Endothelial cell of umbilical vein (primary cell): ENCODE data around the gene IWS1. TPM values are rescaled to one million over a fixed set of nuclear protein-coding genes. Genes with fewer than 3 reads are reported as not detected.

Source experiments
- BruUV-seq: library from RNA; stranded (reverse); fragments of 400-500 nt; replicated peaks from 2 replicates; lab custom pipeline; 2021; lab: Mats Ljungman, UMichigan
- CTCF ChIA-PET: fragments of 300-600, 350-600 bp; sonication (Branson Sonifier 250); formaldehyde crosslinking; loops from one replicate; lab custom pipeline; 2021; ENCODE audit warnings: antibody characterized with exemption, inconsistent platforms; lab: Charles Lee
- POLR2A ChIA-PET: fragments of 300-600, 350-600 bp; sonication (Branson Sonifier 250); formaldehyde crosslinking; loops from one replicate; lab custom pipeline; 2021; ENCODE audit warnings: antibody characterized with exemption, inconsistent platforms; lab: Charles Lee
- DNase-seq: peaks from one replicate; pipeline ENCODE4 v3.0.0-alpha.2; 2011; ENCODE audit warnings: low read depth, low spot score
- FAIRE-seq: peaks from 2 replicates; lab custom pipeline; 2011; peaks lifted over from hg19 to GRCh38; lab: Jason Lieb, UNC
- H2AFZ ChIP-seq: 2 replicates; pipeline ENCODE4 v1.6.0; 2012; ENCODE audit warnings: low read depth, low read length, control low read depth, inconsistent platforms
- H3K27ac ChIP-seq: 2 replicates; pipeline ENCODE4 v1.5.1; 2011; ENCODE audit warnings: low read depth, mild to moderate bottlenecking, control low read depth, low read length, moderate library complexity; ENCODE audit not compliant: insufficient read depth
- H3K27me3 ChIP-seq, 2 experiments: 2 replicates each; pipeline versions ENCODE4 v1.6.0 to v1.6.1; 2011; ENCODE audit warnings: low read length in 2 of 2, mixed read lengths in 1 of 2; ENCODE audit not compliant: control insufficient read depth in 2 of 2, insufficient read depth in 2 of 2
- H3K36me3 ChIP-seq, 2 experiments: 2 replicates in 1 of 2; 3 replicates in 1 of 2; pipeline ENCODE4 v1.5.1; 2011; ENCODE audit warnings: low read length in 2 of 2, mild to moderate bottlenecking in 1 of 2, moderate library complexity in 1 of 2; ENCODE audit not compliant: control insufficient read depth in 2 of 2, insufficient read depth in 2 of 2; ENCODE audit errors: extremely low read depth in 1 of 2
- H3K4me1 ChIP-seq: 3 replicates; pipeline ENCODE4 v1.5.1; 2011; ENCODE audit warnings: mild to moderate bottlenecking, low read length; ENCODE audit not compliant: control insufficient read depth, insufficient read depth; ENCODE audit errors: extremely low read depth
- H3K4me2 ChIP-seq: 2 replicates; pipeline ENCODE4 v1.6.1; 2011; ENCODE audit warnings: low read length, control low read depth, mixed read lengths; ENCODE audit not compliant: insufficient read depth
- H3K4me3 ChIP-seq, 3 experiments: fragments of 200-600 bp in 1 of 3; sonication (generic), shearing (Covaris generic) in 1 of 3; replicated peaks in 1 of 3; 2 replicates each; pipeline ENCODE4 v1.5.1; 2011 to 2016; ENCODE audit warnings: control low read depth in 3 of 3, low read length in 3 of 3, mild to moderate bottlenecking in 2 of 3, inconsistent platforms in 1 of 3, low read depth in 1 of 3, moderate library complexity in 1 of 3; ENCODE audit not compliant: insufficient read depth in 1 of 3
- H3K79me2 ChIP-seq: 2 replicates; pipeline ENCODE4 v1.6.0; 2012; ENCODE audit warnings: low read length, inconsistent platforms; ENCODE audit not compliant: control insufficient read depth, insufficient read depth
- H3K9ac ChIP-seq: replicated peaks from 2 replicates; pipeline ENCODE3; 2011; ENCODE audit warnings: low read length, control low read depth; ENCODE audit not compliant: insufficient read depth; ENCODE audit errors: extremely low read depth
- H3K9me1 ChIP-seq: replicated peaks from 3 replicates; pipeline ENCODE4 v1.6.0; 2011; ENCODE audit warnings: mild to moderate bottlenecking, low read length; ENCODE audit not compliant: control insufficient read depth, insufficient read depth; ENCODE audit errors: extremely low read depth
- H3K9me3 ChIP-seq: replicated peaks from 2 replicates; pipeline ENCODE4 v1.5.1; 2012; ENCODE audit warnings: low read length, inconsistent platforms; ENCODE audit not compliant: control insufficient read depth, insufficient read depth
- H4K20me1 ChIP-seq: replicated peaks from 2 replicates; pipeline ENCODE3; 2011; ENCODE audit warnings: mild to moderate bottlenecking, low read length; ENCODE audit not compliant: control insufficient read depth, insufficient read depth; ENCODE audit errors: extremely low read depth
- EZH2 ChIP-seq: IDR thresholded peaks from 2 replicates; pipeline ENCODE4 v1.6.1; 2012; ENCODE audit warnings: borderline replicate concordance, low read depth, mild to moderate bottlenecking, moderate library complexity, low read length, inconsistent platforms; ENCODE audit not compliant: severe bottlenecking
- FOS ChIP-seq: IDR thresholded peaks from 2 replicates; pipeline ENCODE4 v1.6.1; 2011; ENCODE audit warnings: mild to moderate bottlenecking, low read length, moderate library complexity, borderline replicate concordance; ENCODE audit not compliant: insufficient read depth
- GATA2 ChIP-seq: IDR thresholded peaks from 2 replicates; pipeline ENCODE4 v1.7.0; 2011; ENCODE audit warnings: low read depth, mild to moderate bottlenecking, moderate library complexity, mixed read lengths, low read length; ENCODE audit not compliant: insufficient read length, insufficient read depth
- JUN ChIP-seq: IDR thresholded peaks from 2 replicates; pipeline ENCODE4 v1.6.1; 2011; ENCODE audit warnings: borderline replicate concordance, low read depth; ENCODE audit not compliant: insufficient read length, insufficient read depth
- MYC ChIP-seq: IDR thresholded peaks from one replicate; pipeline ENCODE4 v1.6.1; 2011; ENCODE audit warnings: mild to moderate bottlenecking, low read depth, low read length
- POLR2A ChIP-seq: IDR thresholded peaks from 2 replicates; pipeline ENCODE4 v1.6.1; 2012; ENCODE audit warnings: low read depth, mild to moderate bottlenecking, control low read depth, low read length
- POLR2AphosphoS5 ChIP-seq: IDR thresholded peaks from 2 replicates; pipeline ENCODE4 v1.6.1; 2012; ENCODE audit warnings: low read depth, mild to moderate bottlenecking, control low read depth, low read length, moderate library complexity; ENCODE audit not compliant: insufficient read depth
- dilution Hi-C: fragments of 300-500 bp; cut with MboI; formaldehyde crosslinking; loops from one replicate; pipeline ENCODE4 v1.15.0; 2019; ENCODE audit warnings: low sequenced_read_pairs; ENCODE audit not compliant: extremely low pct_ligation_motif_present
- intact Hi-C: fragments of 100-400 bp; cut with micrococcal nuclease; formaldehyde crosslinking; loops from one replicate; pipeline ENCODE4 v1.10.0; 2022
- polyA plus RNA-seq, 4 experiments: library from polyadenylated mRNA; depleted of rRNA in 3 of 4; stranded (reverse) in 3 of 4; unstranded in 1 of 4; fragments of >200 nt; gene quantifications; 2 replicates each; pipeline versions ENCODE4 v1.2.1 to v1.2.3, GENCODE V29; 2011 to 2012; ENCODE audit warnings: missing spikeins in 1 of 4
- total RNA-seq: library from RNA; stranded (reverse); gene quantifications from 2 replicates; pipeline ENCODE4 v1.2.3, GENCODE V29; 2021
- TF ChIP-seq, protein P1 (sequence below): IDR thresholded peaks from 2 replicates; pipeline ENCODE4 v1.6.1; 2011; ENCODE audit not compliant: insufficient read depth, insufficient read length
- TF ChIP-seq, protein P2 (sequence below), 2 donors: IDR thresholded peaks; 1 replicate in 1 of 2; 2 replicates in 1 of 2; pipeline ENCODE4 v1.5.1; 2011; ENCODE audit warnings: low read length in 2 of 2, mild to moderate bottlenecking in 2 of 2, moderate library complexity in 2 of 2, control low read depth in 1 of 2, inconsistent platforms in 1 of 2, low read depth in 1 of 2; ENCODE audit not compliant: insufficient read depth in 1 of 2; ENCODE audit errors: extremely low read depth in 1 of 2

The IWS1 gene
- total and polyA plus RNA-seq, 2 donors (not counting 3 experiments of a cell fraction or from before 2014, with no cell fraction given) = 14.7 to 51.0 TPM

DNA sequence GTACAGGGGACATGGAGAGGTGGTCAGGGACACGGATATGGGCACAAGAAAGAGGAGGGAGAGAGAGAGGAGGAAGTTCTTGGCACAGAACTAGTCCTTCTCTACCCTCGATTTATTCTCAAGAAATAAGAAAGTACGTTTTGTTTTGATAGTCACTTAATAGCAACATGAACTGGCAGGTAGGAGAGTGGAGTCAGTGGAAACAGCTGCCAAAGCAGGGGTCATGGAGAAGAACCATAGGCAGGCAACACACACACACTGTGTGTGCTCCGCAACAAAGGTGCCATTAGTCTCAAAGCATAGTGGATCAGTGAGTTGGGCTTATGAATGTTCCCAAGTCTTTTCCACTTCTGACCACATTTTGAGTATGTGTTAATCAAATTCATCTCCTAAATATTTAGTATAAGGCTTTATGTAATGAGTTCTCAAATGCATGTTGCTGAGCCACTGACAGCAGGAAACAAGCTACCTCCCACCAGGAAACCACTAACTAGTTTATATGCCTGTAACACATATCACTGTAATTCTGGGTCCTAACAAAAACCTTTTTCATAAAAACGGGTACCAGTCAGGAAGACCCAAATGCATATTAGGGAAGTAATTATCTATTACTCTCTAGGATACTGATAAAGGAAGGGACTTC lies 41.1 kb downstream of the IWS1 start:
- Histone ChIP-seq H3K9me1 (no peaks in the 10 kb centered on the region), H3K9me3 (no peaks in the 10 kb centered on the region), H3K9ac (no peak overlapping the region), H3K4me3 (no peak overlapping the region), H2AFZ (no peak overlapping the region), H3K79me2 (no peaks in the 10 kb centered on the region), H3K36me3 (peaks cover 32 to 36% of the 10 kb centered on the region in 2 experiments), H3K27me3 (no peaks in the 10 kb centered on the region), H3K4me2 (no peak overlapping the region), H4K20me1 (no peaks in the 10 kb centered on the region), H3K27ac (no peak overlapping the region), H3K4me1 (no peaks in the 10 kb centered on the region)
- dilution Hi-C loops (no loop called here), intact Hi-C loops (no loop called here)
- CTCF ChIA-PET = no interaction called here
- TF ChIP-seq EZH2 = no peak
- no peak for FAIRE-seq
- BruUV-seq = no TSS peak
- no peak for DNase-seq
- POLR2A ChIA-PET = no interaction called here

DNA sequence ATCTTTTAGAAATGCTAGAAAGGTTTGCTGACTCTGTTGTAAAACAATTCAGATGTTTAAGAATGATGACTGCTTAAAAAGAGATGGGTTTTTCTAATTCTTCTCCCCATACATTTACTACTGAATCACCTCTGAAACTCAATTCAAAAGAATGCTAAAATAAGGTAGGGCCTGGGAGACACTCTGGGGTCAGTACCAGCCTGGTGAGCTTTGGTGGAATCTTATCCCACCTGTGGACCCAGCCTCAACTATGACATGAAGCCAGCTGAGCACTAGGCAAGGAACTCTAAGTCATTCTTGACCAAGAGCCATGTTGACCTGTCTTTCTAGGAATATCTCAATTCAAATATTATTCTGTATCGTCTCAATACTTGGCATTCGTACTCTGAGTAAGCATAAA lies 44.3 kb downstream of the IWS1 start:
- Histone ChIP-seq H4K20me1 (no peaks in the 10 kb centered on the region), H3K36me3 (peaks cover 20 to 21% of the 10 kb centered on the region in 2 experiments), H3K4me3 (no peak overlapping the region), H3K27ac (no peak overlapping the region), H3K27me3 (no peaks in the 10 kb centered on the region), H2AFZ (no peak overlapping the region), H3K9me1 (no peaks in the 10 kb centered on the region), H3K4me1 (no peaks in the 10 kb centered on the region), H3K9ac (no peak overlapping the region), H3K79me2 (no peaks in the 10 kb centered on the region), H3K4me2 (no peak overlapping the region), H3K9me3 (no peaks in the 10 kb centered on the region)
- TF ChIP-seq GATA2 = no peak
- TF ChIP-seq POLR2A = no peak
- no peak for TF ChIP-seq MYC
- no peak for TF ChIP-seq EZH2
- TF ChIP-seq, protein P1, sequence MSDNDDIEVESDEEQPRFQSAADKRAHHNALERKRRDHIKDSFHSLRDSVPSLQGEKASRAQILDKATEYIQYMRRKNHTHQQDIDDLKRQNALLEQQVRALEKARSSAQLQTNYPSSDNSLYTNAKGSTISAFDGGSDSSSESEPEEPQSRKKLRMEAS = no peak
- no peak for TF ChIP-seq POLR2AphosphoS5
- TF ChIP-seq FOS = no peak
- TF ChIP-seq, protein P2, sequence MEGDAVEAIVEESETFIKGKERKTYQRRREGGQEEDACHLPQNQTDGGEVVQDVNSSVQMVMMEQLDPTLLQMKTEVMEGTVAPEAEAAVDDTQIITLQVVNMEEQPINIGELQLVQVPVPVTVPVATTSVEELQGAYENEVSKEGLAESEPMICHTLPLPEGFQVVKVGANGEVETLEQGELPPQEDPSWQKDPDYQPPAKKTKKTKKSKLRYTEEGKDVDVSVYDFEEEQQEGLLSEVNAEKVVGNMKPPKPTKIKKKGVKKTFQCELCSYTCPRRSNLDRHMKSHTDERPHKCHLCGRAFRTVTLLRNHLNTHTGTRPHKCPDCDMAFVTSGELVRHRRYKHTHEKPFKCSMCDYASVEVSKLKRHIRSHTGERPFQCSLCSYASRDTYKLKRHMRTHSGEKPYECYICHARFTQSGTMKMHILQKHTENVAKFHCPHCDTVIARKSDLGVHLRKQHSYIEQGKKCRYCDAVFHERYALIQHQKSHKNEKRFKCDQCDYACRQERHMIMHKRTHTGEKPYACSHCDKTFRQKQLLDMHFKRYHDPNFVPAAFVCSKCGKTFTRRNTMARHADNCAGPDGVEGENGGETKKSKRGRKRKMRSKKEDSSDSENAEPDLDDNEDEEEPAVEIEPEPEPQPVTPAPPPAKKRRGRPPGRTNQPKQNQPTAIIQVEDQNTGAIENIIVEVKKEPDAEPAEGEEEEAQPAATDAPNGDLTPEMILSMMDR (IDR thresholded peaks at IDR 0.05; ENCODE audit: extremely low read depth in 1 of 2, insufficient read depth in 1 of 2, low read depth in 1 of 2, low read length in 2 of 2) = no peak
- no peak for TF ChIP-seq JUN
- ChIA-PET POLR2A (no interaction called here), CTCF (interaction anchor here (0.9 to 4.8 kb wide), 3 partner anchors 36 to 194 kb away, joined by 3 to 125 read pairs (median 3); partner anchors contain the start of gene LIMS2)
- dilution Hi-C loops = no loop called here
- DNase-seq (no peak), FAIRE-seq (no peak)
- BruUV-seq = no TSS peak
- intact Hi-C loops = no loop called here
